HepG2 (cell line): ENCODE data around the gene ITGB7. TPM values are rescaled to one million over a fixed set of nuclear protein-coding genes. Genes with fewer than 3 reads are reported as not detected.

ENCODE experiments used
- AHR ChIP-seq: IDR thresholded peaks from 2 replicates; pipeline ENCODE4 v1.6.1; 2018; ENCODE audit warnings: missing genetic modification reagents, missing compliant biosample characterization
- CBX2 ChIP-seq, 2 experiments: fragments of 200-600 bp in 1 of 2; sonication (generic); formaldehyde crosslinking in 1 of 2; IDR thresholded peaks; 2 replicates each; pipeline versions ENCODE4 v1.7.0 to v1.8.1; 2018 to 2022; ENCODE audit warnings: low read depth in 2 of 2, low read length in 1 of 2, mild to moderate bottlenecking in 1 of 2, missing genetic modification reagents in 1 of 2
- CEBPG ChIP-seq: IDR thresholded peaks from 2 replicates; pipeline ENCODE4 v1.6.1; 2016
- CTCF ChIP-seq: sonication (generic); formaldehyde crosslinking; IDR thresholded peaks from 2 replicates; pipeline ENCODE4 v1.5.0; 2020; ENCODE audit warnings: mild to moderate bottlenecking, missing genetic modification reagents, moderate library complexity
- FOXJ3 ChIP-seq: sonication (generic); formaldehyde crosslinking; IDR thresholded peaks from 2 replicates; pipeline ENCODE4 v1.4.0; 2020; ENCODE audit warnings: missing genetic modification reagents, mild to moderate bottlenecking, borderline replicate concordance
- HMGA1 ChIP-seq: sonication (generic); formaldehyde crosslinking; conservative IDR thresholded peaks from 2 replicates; pipeline ENCODE4 v1.4.0; 2020; ENCODE audit warnings: missing genetic modification reagents
- NFE2L2 ChIP-seq: fragments of 150-350 bp; IDR thresholded peaks from 2 replicates; pipeline ENCODE4 v1.6.1; 2014; ENCODE audit warnings: low read length
- NR2C2 ChIP-seq: sonication (generic); formaldehyde crosslinking; IDR thresholded peaks from 2 replicates; pipeline ENCODE4 v1.4.0; 2020; ENCODE audit warnings: missing genetic modification reagents, mild to moderate bottlenecking, moderate library complexity, borderline replicate concordance
- NR2F6 ChIP-seq, 2 experiments: IDR thresholded peaks; 2 replicates each; pipeline ENCODE4 v1.6.1; 2016; ENCODE audit warnings: antibody characterized with exemption in 1 of 2, mild to moderate bottlenecking in 1 of 2
- ONECUT2 ChIP-seq: sonication (generic); formaldehyde crosslinking; IDR thresholded peaks from 2 replicates; pipeline ENCODE4 v1.4.0; 2020; ENCODE audit warnings: missing genetic modification reagents
- PHF20 ChIP-seq: sonication (generic); formaldehyde crosslinking; IDR thresholded peaks from 2 replicates; pipeline ENCODE4 v1.5.0; 2020; ENCODE audit warnings: mild to moderate bottlenecking, missing genetic modification reagents
- RAD51 ChIP-seq: fragments of 450-650 bp; IDR thresholded peaks from 2 replicates; pipeline ENCODE4 v1.6.1; 2016; ENCODE audit warnings: borderline replicate concordance
- RFXANK ChIP-seq: IDR thresholded peaks from 2 replicates; pipeline ENCODE4 v1.6.1; 2016
- SP1 ChIP-seq, 2 experiments: fragments of 450-650 bp in 1 of 2; sonication (generic) in 1 of 2; formaldehyde crosslinking in 1 of 2; IDR thresholded peaks; 2 replicates each; pipeline versions ENCODE4 v1.4.0 to v1.6.1; 2016 to 2020; ENCODE audit warnings: missing genetic modification reagents in 1 of 2
- SYNCRIP ChIP-seq: fragments of 200-400 bp; formaldehyde crosslinking; IDR thresholded peaks from 2 replicates; pipeline ENCODE4 v1.6.1; 2018; ENCODE audit warnings: mild to moderate bottlenecking, low read depth, low read length; ENCODE audit not compliant: insufficient read depth
- TFDP2 ChIP-seq: sonication (generic); formaldehyde crosslinking; IDR thresholded peaks from 2 replicates; pipeline ENCODE4 v1.4.0; 2020; ENCODE audit warnings: missing genetic modification reagents
- ZFP36L2 ChIP-seq: sonication (generic); formaldehyde crosslinking; IDR thresholded peaks from 2 replicates; pipeline ENCODE4 v1.4.0; 2020; ENCODE audit warnings: missing genetic modification reagents
- ZNF121 ChIP-seq: sonication (generic); formaldehyde crosslinking; IDR thresholded peaks from 2 replicates; pipeline ENCODE4 v1.5.0; 2020; ENCODE audit warnings: mild to moderate bottlenecking, missing genetic modification reagents
- ZNF143 ChIP-seq: sonication (generic); formaldehyde crosslinking; IDR thresholded peaks from 2 replicates; pipeline ENCODE4 v1.4.0; 2020; ENCODE audit warnings: missing genetic modification reagents
- ZNF530 ChIP-seq: sonication (generic); formaldehyde crosslinking; IDR thresholded peaks from 2 replicates; pipeline ENCODE4 v1.5.0; 2020; ENCODE audit warnings: low read depth, mild to moderate bottlenecking, missing genetic modification reagents
- ZNF547 ChIP-seq: sonication (generic); formaldehyde crosslinking; IDR thresholded peaks from 2 replicates; pipeline ENCODE4 v1.5.1; 2020; ENCODE audit warnings: mild to moderate bottlenecking, missing genetic modification reagents
- ZNF549 ChIP-seq: sonication (generic); formaldehyde crosslinking; IDR thresholded peaks from 2 replicates; pipeline ENCODE4 v1.5.0; 2020; ENCODE audit warnings: missing genetic modification reagents
- ZNF572 ChIP-seq: sonication (generic); formaldehyde crosslinking; IDR thresholded peaks from 2 replicates; pipeline ENCODE4 v1.5.1; 2020; ENCODE audit warnings: mild to moderate bottlenecking, missing genetic modification reagents
- ZNF615 ChIP-seq: sonication (generic); formaldehyde crosslinking; IDR thresholded peaks from 2 replicates; pipeline ENCODE4 v1.5.0; 2020; ENCODE audit warnings: mild to moderate bottlenecking, missing genetic modification reagents, borderline replicate concordance
- ZNF772 ChIP-seq: sonication (generic); formaldehyde crosslinking; IDR thresholded peaks from 2 replicates; pipeline ENCODE4 v1.5.0; 2020; ENCODE audit warnings: mild to moderate bottlenecking, missing genetic modification reagents
- polyA plus RNA-seq, 8 experiments: library from polyadenylated mRNA; depleted of rRNA in 3 of 8; stranded (reverse) in 7 of 8; unstranded in 1 of 8; fragments of >200 nt; fragmentation: Illumina TruSeq in 4 of 8; extraction: Trizol in 4 of 8; gene quantifications; 2 replicates each; pipeline versions ENCODE4 v1.2.1 to v1.2.3, GENCODE V29; 2011 to 2016; ENCODE audit warnings: low read depth in 4 of 8, missing spikeins in 1 of 8, mixed read lengths in 1 of 8; ENCODE audit not compliant: insufficient read depth in 1 of 8
- total RNA-seq, 5 experiments: library from RNA; depleted of rRNA; stranded (reverse); fragments of >200 nt; fragmentation: Illumina TruSeq; extraction: Trizol; gene quantifications; 2 replicates each; pipeline ENCODE4 v1.2.3, GENCODE V29; 2016; ENCODE audit warnings: low read depth in 1 of 5
- TF ChIP-seq, protein P1 (sequence below): sonication (generic); formaldehyde crosslinking; IDR thresholded peaks from 2 replicates; pipeline ENCODE4 v1.5.0; 2020; ENCODE audit warnings: missing genetic modification reagents
- TF ChIP-seq, protein P2 (sequence below): sonication (generic); formaldehyde crosslinking; IDR thresholded peaks from 2 replicates; pipeline ENCODE4 v1.8.1; 2023; ENCODE audit warnings: missing genetic modification reagents, mild to moderate bottlenecking, borderline replicate concordance
- TF ChIP-seq, protein P3 (sequence below): sonication (generic); formaldehyde crosslinking; IDR thresholded peaks from 2 replicates; pipeline ENCODE4 v1.4.0; 2020; ENCODE audit warnings: missing genetic modification reagents

The ITGB7 gene
- total and polyA plus RNA-seq, 2 of the 13 experiments (the other 11 are each of a cell fraction or from before 2014, with no cell fraction given) = 0.16 to 0.18 TPM

DNA sequence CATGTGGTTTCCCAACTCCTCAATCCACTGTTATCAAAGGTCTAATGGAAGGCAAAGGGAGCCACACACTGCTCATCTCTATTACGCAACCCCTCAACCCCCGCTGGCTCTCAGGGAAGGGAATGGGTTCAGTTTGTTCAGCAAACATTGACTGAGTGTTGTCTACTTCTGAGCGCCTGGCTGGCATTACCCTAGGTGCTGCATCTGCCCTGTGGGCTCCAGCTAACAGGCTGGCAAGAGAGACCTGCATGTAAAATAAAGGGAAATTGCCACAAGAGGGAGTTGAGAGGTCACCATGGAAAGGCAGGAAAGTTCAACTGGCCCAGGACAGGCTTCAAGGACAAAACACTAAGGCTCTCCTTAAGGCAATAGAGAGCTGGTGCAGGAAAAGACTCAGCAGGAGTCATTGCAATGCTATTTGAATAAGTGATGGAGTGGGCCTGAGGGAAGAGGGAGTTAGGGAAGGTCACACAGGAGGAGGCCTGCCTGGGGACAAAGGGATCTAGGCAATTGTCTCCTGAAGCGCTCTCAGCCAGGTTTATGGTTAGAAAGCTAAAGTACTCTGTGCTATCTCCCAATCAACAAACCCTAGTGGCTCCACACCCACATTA, 32.1 kb downstream of the ITGB7 start (continued):
- TF ChIP-seq TFDP2 (CRISPR knock-in tag) = no peak
- TF ChIP-seq ZNF547 (CRISPR knock-in tag) = no peak
- no peak for TF ChIP-seq ZFP36L2
- TF ChIP-seq CEBPG (CRISPR knock-in tag) = peak; percentile 99
- TF ChIP-seq ZNF549 (CRISPR knock-in tag) = no peak
- no peak for TF ChIP-seq CBX2 (IDR thresholded peaks at IDR 0.05; ENCODE audit: low read depth, low read length)
- TF ChIP-seq CBX2 (CRISPR knock-in tag; IDR thresholded peaks at IDR 0.05; ENCODE audit: low read depth) = no peak
- TF ChIP-seq RFXANK (CRISPR knock-in tag) = no peak
- TF ChIP-seq NR2F6 (IDR thresholded peaks at IDR 0.05) = peak; percentile 66
- peak; percentile 76; the same call in 1 of the 2 replicates for TF ChIP-seq NR2F6 (CRISPR knock-in tag; IDR thresholded peaks at IDR 0.05)
- no peak for TF ChIP-seq SYNCRIP
- no peak for TF ChIP-seq PHF20 (CRISPR knock-in tag)
- TF ChIP-seq CTCF (CRISPR knock-in tag) = peak; percentile 56
- TF ChIP-seq RAD51 = no peak
- TF ChIP-seq, protein P1, sequence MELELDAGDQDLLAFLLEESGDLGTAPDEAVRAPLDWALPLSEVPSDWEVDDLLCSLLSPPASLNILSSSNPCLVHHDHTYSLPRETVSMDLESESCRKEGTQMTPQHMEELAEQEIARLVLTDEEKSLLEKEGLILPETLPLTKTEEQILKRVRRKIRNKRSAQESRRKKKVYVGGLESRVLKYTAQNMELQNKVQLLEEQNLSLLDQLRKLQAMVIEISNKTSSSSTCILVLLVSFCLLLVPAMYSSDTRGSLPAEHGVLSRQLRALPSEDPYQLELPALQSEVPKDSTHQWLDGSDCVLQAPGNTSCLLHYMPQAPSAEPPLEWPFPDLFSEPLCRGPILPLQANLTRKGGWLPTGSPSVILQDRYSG = no peak
- 0 out of 2 replicates have a peak, but pooled peaks have one; percentile 52 for TF ChIP-seq FOXJ3 (CRISPR knock-in tag)
- no peak for TF ChIP-seq ZNF615 (CRISPR knock-in tag)
- TF ChIP-seq ZNF143 (CRISPR knock-in tag) = no peak
- TF ChIP-seq NFE2L2 = no peak
- peak; percentile 54; the same call in 1 of the 2 replicates for TF ChIP-seq ZNF772 (CRISPR knock-in tag)
- TF ChIP-seq, protein P2, sequence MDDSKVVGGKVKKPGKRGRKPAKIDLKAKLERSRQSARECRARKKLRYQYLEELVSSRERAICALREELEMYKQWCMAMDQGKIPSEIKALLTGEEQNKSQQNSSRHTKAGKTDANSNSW = no peak
- no peak for TF ChIP-seq ZNF530
- no peak for TF ChIP-seq ZNF572 (CRISPR knock-in tag)
- TF ChIP-seq ZNF121 (CRISPR knock-in tag) = no peak
- TF ChIP-seq HMGA1 (CRISPR knock-in tag) = no peak
- TF ChIP-seq, protein P3, sequence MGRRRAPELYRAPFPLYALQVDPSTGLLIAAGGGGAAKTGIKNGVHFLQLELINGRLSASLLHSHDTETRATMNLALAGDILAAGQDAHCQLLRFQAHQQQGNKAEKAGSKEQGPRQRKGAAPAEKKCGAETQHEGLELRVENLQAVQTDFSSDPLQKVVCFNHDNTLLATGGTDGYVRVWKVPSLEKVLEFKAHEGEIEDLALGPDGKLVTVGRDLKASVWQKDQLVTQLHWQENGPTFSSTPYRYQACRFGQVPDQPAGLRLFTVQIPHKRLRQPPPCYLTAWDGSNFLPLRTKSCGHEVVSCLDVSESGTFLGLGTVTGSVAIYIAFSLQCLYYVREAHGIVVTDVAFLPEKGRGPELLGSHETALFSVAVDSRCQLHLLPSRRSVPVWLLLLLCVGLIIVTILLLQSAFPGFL (CRISPR knock-in tag) = no peak
- no peak for TF ChIP-seq SP1 (IDR thresholded peaks at IDR 0.05)
- TF ChIP-seq SP1 (CRISPR knock-in tag; IDR thresholded peaks at IDR 0.05) = no peak
- TF ChIP-seq NR2C2 (CRISPR knock-in tag) = peak; percentile 75
- TF ChIP-seq ONECUT2 (CRISPR knock-in tag) = no peak
- no peak for TF ChIP-seq AHR
